Endodermal cell (in vitro differentiated cells): ENCODE data around the gene RPTOR. TPM values are rescaled to one million over a fixed set of nuclear protein-coding genes. Genes with fewer than 3 reads are reported as not detected.

ENCODE experiments used
- DNase-seq: peaks from one replicate; pipeline ENCODE4 v3.0.0-alpha.2; 2017
- H3K27ac ChIP-seq: 2 replicates; pipeline ENCODE4 v1.5.1; 2013; ENCODE audit warnings: mild to moderate bottlenecking, low read depth, low read length, moderate library complexity
- H3K27me3 ChIP-seq: 2 replicates; pipeline ENCODE4 v1.6.1; 2013; ENCODE audit warnings: mild to moderate bottlenecking, low read length, moderate library complexity; ENCODE audit not compliant: insufficient read depth, control insufficient read depth, poor library complexity, severe bottlenecking
- H3K36me3 ChIP-seq: 2 replicates; pipeline ENCODE4 v1.7.0; 2013; ENCODE audit warnings: mild to moderate bottlenecking, low read length, moderate library complexity; ENCODE audit not compliant: control insufficient read depth, insufficient read depth
- H3K4me1 ChIP-seq: one replicate; pipeline ENCODE4 v1.7.0; 2013; ENCODE audit warnings: low read length; ENCODE audit not compliant: control insufficient read depth, insufficient read depth
- H3K4me3 ChIP-seq: 2 replicates; pipeline ENCODE4 v1.5.1; 2013; ENCODE audit warnings: mild to moderate bottlenecking, low read length, moderate library complexity
- H3K9ac ChIP-seq: 2 replicates; pipeline ENCODE4 v1.6.1; 2013; ENCODE audit warnings: mild to moderate bottlenecking, low read length, moderate library complexity; ENCODE audit not compliant: poor library complexity, severe bottlenecking; ENCODE audit errors: extremely low read depth
- H3K9me3 ChIP-seq: 2 replicates; pipeline ENCODE4 v1.6.1; 2013; ENCODE audit warnings: mild to moderate bottlenecking, low read length, moderate library complexity; ENCODE audit not compliant: control insufficient read depth
- H3K27ac Mint-ChIP-seq: 2 replicates; pipeline ENCODE4 v1.8.0; 2020; ENCODE audit warnings: mixed read lengths
- H3K27me3 Mint-ChIP-seq: 2 replicates; pipeline ENCODE4 v1.8.0; 2021; ENCODE audit warnings: mild to moderate bottlenecking, mixed read lengths; ENCODE audit not compliant: insufficient read depth
- H3K36me3 Mint-ChIP-seq: 2 replicates; pipeline ENCODE4 v1.8.0; 2020; ENCODE audit warnings: low read depth, mixed read lengths
- H3K4me1 Mint-ChIP-seq: 2 replicates; pipeline ENCODE4 v1.8.0; 2020; ENCODE audit warnings: mixed read lengths
- H3K4me3 Mint-ChIP-seq: 2 replicates; pipeline ENCODE4 v1.8.0; 2020; ENCODE audit warnings: mild to moderate bottlenecking, moderate library complexity, mixed read lengths
- H3K9me3 Mint-ChIP-seq: 2 replicates; pipeline ENCODE4 v1.8.0; 2020; ENCODE audit warnings: mild to moderate bottlenecking, mixed read lengths
- CTCF ChIP-seq: fragments of 200-600 bp; sonication (generic); conservative IDR thresholded peaks from 2 replicates; pipeline ENCODE4 v1.5.0; 2021; ENCODE audit warnings: antibody characterized with exemption, mild to moderate bottlenecking
- WGBS, 2 experiments: methylation state at CpG; one replicate each; pipeline versions ENCODE4 v1.1.5 to v1.1.7; 2013; ENCODE audit warnings: missing lambda C conversion rate in 2 of 2, mixed read lengths in 1 of 2; ENCODE audit not compliant: insufficient coverage in 1 of 2, insufficient read length in 1 of 2; 5-methylcytosine and 5-hydroxymethylcytosine counted together
- total RNA-seq, 2 donors: library from RNA; stranded (reverse); fragmentation: NEBNext Ultra II Directional in 1 of 2; extraction: Animal tissue kit (Norgen Biotek cat#: 25700) in 1 of 2; gene quantifications; 2 replicates in 1 of 2; 3 replicates in 1 of 2; pipeline ENCODE4 v1.2.1, GENCODE V29; 2021

The RPTOR gene
- total RNA-seq, 2 donors from 2014 or later: 45.1 to 53.4 TPM

- Histone ChIP-seq H3K9me3 (no peaks in the 10 kb centered on the region), H3K27ac (no peak overlapping the region), H3K9ac (no peak overlapping the region), H3K4me3 (no peak overlapping the region), H3K27me3 (no peaks in the 10 kb centered on the region), H3K36me3 (peaks cover 13% of the 10 kb centered on the region), H3K4me1 (no peaks in the 10 kb centered on the region)
- no peak for TF ChIP-seq CTCF
- Mint-ChIP-seq H3K27me3 (no peaks in the 10 kb centered on the region), H3K9me3 (no peaks in the 10 kb centered on the region), H3K36me3 (peaks cover 6% of the 10 kb centered on the region), H3K27ac (no peak overlapping the region), H3K4me1 (peaks cover 21% of the 10 kb centered on the region), H3K4me3 (no peak overlapping the region)
- WGBS, 2 experiments: 83 to 94% methylated on average over 4 to 6 of the region's 6 CpGs
- DNase-seq: peak; percentile 22
Measured at GRCh38 chr17:80783971-80784370, 239.3 kb downstream of the RPTOR start.

GRCh38 chr17:80785477-80786178, 241.0 kb downstream of the RPTOR start:
- Mint-ChIP-seq H3K4me1 (peaks cover 16% of the 10 kb centered on the region), H3K9me3 (no peaks in the 10 kb centered on the region)

GRCh38 chr17:80786470-80786869, 241.8 kb downstream of the RPTOR start:
- no peak overlapping the region for H3K27ac Mint-ChIP-seq
- 68 to 81% methylated on average over 9 of the region's 9 CpGs for WGBS, 2 experiments
- Histone ChIP-seq H3K9ac (no peak overlapping the region), H3K27ac (no peak overlapping the region), H3K27me3 (no peaks in the 10 kb centered on the region), H3K36me3 (no peaks in the 10 kb centered on the region), H3K4me3 (no peak overlapping the region), H3K4me1 (no peaks in the 10 kb centered on the region), H3K9me3 (no peaks in the 10 kb centered on the region)
- H3K4me1 Mint-ChIP-seq: peaks cover 20% of the 10 kb centered on the region
- DNase-seq: peak; percentile 59
- H3K4me3 Mint-ChIP-seq: no peak overlapping the region
- H3K27me3 Mint-ChIP-seq: no peaks in the 10 kb centered on the region
- TF ChIP-seq CTCF: no peak
- no peaks in the 10 kb centered on the region for H3K36me3 Mint-ChIP-seq
- no peaks in the 10 kb centered on the region for H3K9me3 Mint-ChIP-seq

More at GRCh38 chr17:80785477-80786178, 241.0 kb downstream of the RPTOR start:
- no peak overlapping the region for H3K4me3 Mint-ChIP-seq
- H3K4me3 ChIP-seq: no peak overlapping the region
- no peak for TF ChIP-seq CTCF
- no peaks in the 10 kb centered on the region for H3K27me3 Mint-ChIP-seq
- H3K36me3 Mint-ChIP-seq: no peaks in the 10 kb centered on the region
- WGBS, 2 experiments: 88 to 93% methylated on average over 9 to 19 of the region's 19 CpGs
- no peaks in the 10 kb centered on the region for H3K9me3 ChIP-seq
- no peak overlapping the region for H3K9ac ChIP-seq
- no peak overlapping the region for H3K27ac ChIP-seq
- no peaks in the 10 kb centered on the region for H3K27me3 ChIP-seq
- peak; percentile 58 for DNase-seq
- no peak overlapping the region for H3K27ac Mint-ChIP-seq
- H3K36me3 ChIP-seq: no peaks in the 10 kb centered on the region
- H3K4me1 ChIP-seq: no peaks in the 10 kb centered on the region
